AG08396 (cell line): ENCODE data around the gene GNB5.
"Not testable (repeated sequence)": the region's sequence is repeated elsewhere in the genome, so short reads cannot be mapped to it uniquely, and the experiment has no call there.

Experiments
- DNase-seq: peaks from one replicate; pipeline ENCODE4 v3.0.0; 2012; ENCODE audit warnings: low spot score, mixed read lengths

The GNB5 gene

GRCh38 chr15:52165494-52166131 lies 25.6 kb downstream of the GNB5 start:
- not testable (repeated sequence) for DNase-seq

- no peak for DNase-seq
These were observed 26.4 kb downstream of the GNB5 start for GRCh38 chr15:52164631-52165265.

GRCh38 chr15:52163321-52164190 lies 27.6 kb downstream of the GNB5 start:
- no peak for DNase-seq

DNA sequence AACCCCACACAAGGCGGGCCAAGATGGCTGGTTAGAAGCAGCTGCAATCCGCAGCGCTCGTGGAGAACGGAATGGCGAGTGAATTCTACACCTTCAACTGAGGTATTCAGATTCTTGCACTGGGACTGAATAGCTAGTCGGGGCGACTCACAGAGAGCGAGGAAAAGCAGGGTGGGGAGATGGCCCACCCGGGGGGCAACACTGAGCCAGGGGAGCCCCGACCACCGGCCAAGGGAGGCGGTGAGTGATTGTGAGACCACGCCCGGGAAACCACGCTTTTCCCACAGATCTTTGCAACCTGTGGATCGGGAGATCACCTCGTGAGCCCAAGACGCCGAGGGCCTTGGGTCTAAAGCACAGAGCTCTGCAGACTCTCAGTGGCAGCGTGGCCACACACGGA lies 28.3 kb downstream of the GNB5 start:
- DNase-seq = no peak

DNA sequence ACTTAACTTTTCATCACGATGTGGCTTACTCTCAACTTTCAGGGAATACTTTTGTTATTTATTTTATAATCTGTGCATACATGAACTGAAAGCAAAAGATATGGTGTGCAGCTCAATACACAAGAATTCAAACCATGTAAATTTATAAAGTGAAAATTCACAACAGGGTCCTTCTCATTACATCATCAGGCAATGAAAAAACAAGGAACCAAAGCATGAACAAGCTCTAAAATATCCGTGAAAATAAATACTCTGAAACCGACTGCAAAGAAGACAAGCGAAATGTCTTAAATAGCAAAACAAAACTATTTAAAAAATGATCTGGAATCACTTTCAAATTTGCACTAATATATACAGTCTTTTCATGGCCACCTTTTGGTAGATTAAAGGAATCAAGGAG lies 28.9 kb downstream of the GNB5 start:
- DNase-seq = peak; percentile 69

GRCh38 chr15:52161406-52161966 lies 29.7 kb downstream of the GNB5 start:
- no peak for DNase-seq

DNA sequence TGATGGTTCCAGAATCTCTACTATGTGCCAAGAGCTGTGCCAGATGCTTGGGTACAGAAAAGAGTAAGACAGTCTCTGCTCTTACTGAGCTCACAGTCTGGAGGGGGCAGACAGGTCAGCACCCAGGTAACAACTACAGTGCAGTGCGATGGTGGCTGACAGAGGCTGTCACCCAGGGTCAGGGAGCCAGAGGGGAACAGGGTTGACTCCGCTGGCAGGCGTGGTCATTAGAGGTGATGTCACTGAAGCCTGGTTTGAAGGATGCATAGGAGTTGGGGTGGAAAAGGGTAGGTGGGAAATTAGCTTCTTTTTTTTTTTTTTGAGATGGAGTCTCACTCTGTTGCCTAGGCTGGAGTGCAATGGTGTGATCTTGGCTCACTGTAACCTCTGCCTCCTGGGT lies 31.5 kb downstream of the GNB5 start:
- DNase-seq = no peak

DNA sequence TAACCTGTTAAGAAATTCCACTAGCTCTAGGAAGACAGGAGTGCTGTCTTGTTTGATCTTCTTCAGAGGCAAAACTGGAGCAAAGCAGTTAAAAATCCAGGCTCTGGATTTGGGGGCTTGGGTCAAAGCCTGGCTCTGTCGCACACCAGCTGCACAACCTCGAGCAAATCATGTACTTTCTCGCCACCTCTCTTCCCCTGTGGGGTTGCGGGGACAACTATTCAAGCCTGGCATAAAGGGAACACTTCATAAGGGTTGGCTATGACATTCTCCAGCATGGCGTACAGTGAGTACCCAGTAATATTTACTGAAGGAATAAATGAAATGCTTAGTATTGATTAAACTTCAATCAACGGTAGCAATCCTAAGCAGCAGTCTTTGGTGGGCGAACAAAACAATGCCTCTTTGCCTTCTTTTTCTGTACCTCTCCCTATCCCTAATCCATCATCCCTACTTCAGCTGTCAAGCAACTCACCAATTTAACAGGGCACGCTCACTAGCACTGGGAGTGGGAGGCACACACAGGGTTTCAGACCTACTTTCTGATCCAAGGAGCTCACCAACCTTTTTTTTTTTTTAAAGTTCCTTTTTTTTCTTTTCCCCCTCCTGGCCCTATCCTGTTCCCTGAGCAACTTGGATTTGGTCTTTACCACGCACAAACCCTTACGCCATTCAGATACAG lies 33.0 kb downstream of the GNB5 start:
- no peak for DNase-seq

GRCh38 chr15:52155878-52156277 lies 35.3 kb downstream of the GNB5 start:
- DNase-seq = no peak

- no peak for DNase-seq
These were observed 36.0 kb downstream of the GNB5 start for GRCh38 chr15:52154896-52155865.

- no peak for DNase-seq
These were observed 37.0 kb downstream of the GNB5 start for GRCh38 chr15:52153900-52154895.

GRCh38 chr15:52151353-52151752 lies 39.8 kb downstream of the GNB5 start:
- no peak for DNase-seq

- DNase-seq = no peak
These were observed 40.3 kb downstream of the GNB5 start for GRCh38 chr15:52150871-52151270.

DNA sequence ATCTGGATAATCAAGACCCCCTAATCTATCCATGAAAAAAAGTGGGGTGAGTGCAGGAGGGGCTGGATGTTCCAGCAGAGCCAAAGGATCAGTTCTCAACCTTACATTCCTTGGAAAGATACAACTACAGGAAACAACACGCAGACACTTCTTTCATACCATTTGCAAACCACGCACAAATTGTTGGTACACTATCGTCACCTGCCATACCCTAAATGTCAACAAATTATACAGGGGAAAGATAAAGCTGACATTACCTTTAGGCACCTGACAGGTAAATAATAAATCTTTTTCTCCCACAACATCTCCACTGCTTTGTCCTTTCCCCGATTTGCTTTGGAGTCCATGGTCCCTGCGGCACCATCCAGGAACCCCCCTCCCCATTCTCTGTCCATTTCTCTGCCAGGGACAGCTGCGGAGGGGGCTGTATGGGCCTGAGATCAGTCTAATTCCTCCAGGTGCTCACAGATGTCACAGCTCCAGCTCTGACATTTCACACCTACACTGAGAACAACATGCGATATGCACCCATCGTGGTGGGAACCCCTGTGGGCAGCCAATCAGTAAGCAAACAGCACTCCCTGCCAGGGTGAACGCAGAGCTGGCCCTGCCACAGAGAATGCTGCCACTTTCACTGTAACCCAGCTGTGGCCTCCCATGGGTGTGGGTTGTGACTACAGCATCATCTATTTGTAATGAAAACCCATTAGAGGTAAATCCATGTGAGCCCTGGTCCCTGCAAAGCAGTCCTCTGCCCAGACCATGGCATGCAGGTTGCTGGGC lies 41.0 kb downstream of the GNB5 start:
- no peak for DNase-seq

DNA sequence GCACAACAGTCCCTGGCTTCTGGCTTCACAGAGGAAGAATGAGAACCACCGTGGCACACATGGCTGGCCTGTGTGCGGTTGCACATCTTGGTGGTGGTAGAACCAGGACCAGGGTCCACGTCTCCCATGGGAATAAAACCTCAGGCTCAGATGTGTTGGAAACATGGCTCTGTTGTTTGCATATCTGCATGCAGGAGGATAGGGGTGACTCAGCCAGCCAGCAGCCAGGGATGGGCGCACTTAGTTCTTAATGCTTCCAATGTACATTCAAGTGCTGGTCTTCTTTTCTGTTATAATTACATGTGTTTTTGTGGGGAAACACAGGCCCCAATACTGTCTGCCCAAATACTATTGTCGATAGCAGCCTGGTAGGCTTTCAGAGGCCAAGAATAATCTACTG lies 42.8 kb downstream of the GNB5 start:
- no peak for DNase-seq

GRCh38 chr15:52146776-52147175 lies 44.4 kb downstream of the GNB5 start:
- DNase-seq = no peak

DNA sequence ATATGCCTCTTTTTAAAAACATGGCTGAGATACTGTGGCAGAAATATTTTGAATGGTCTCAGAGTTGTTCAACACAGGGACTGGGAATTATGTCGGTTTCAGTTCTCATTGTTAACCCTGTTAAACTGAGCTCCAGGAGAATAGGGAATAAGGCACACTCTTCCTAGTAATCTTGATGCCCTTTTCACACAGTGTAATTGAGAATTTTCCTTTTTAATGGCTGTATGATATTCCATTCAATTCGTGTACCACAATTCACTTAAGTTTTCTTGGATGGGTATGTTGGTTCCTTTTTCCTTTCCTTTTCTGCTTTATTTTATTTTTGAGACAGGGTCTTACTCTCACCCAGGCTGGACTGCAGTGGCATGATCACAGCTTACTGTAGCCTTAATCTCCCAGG lies 44.9 kb downstream of the GNB5 start:
- DNase-seq = no peak

GRCh38 chr15:52144656-52145178 lies 46.5 kb downstream of the GNB5 start:
- DNase-seq = no peak

DNA sequence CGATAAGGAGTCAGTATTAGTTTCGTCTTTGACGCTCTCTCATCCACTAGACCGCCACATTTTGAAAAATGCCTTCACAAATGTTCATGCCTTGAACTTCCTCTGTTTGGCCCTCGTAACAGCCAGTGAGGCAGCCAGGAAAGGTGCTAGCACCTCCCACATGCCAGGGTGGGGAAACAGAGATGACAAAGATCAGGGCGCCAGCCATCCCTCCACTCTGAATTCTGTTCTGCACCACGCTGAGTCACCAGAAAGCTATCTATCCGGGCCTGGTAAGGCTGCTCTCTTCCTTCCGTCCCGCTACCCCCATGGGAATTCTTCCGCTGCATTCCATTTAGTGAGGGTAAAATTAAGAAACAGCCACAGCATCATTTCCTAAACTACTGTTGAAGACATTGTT lies 47.3 kb downstream of the GNB5 start:
- DNase-seq = peak; percentile 35
